K562 (cell line): Measurements from ENCODE around the gene MTO1. TPM values are rescaled to one million over a fixed set of nuclear protein-coding genes. Genes with fewer than 3 reads are reported as not detected.

Experiments used
- BRD4 ChIP-seq: fragments of 200-600 bp; sonication (generic); IDR thresholded peaks from 2 replicates; pipeline ENCODE4 v1.6.1; 2017; ENCODE audit warnings: inconsistent platforms
- CHD7 ChIP-seq: fragments of 200-600 bp; sonication (generic); IDR thresholded peaks from one replicate; pipeline ENCODE4 v1.6.1; 2012; ENCODE audit warnings: mild to moderate bottlenecking, low read depth, low read length, inconsistent platforms
- HNRNPL ChIP-seq: fragments of 200-400 bp; formaldehyde crosslinking; IDR thresholded peaks from 2 replicates; pipeline ENCODE4 v1.6.1; 2017; ENCODE audit warnings: low read depth, mild to moderate bottlenecking, low read length
- KDM1A ChIP-seq, 2 experiments: fragments of 450-650 bp; IDR thresholded peaks; 2 replicates each; pipeline ENCODE4 v1.6.1; 2016; ENCODE audit warnings: mild to moderate bottlenecking in 2 of 2
- KLF10 ChIP-seq: fragments of 250-450 bp; sonication (Bioruptor Pico); IDR thresholded peaks from 2 replicates; pipeline ENCODE4 v1.6.1; 2021; ENCODE audit warnings: matching md5 sums
- PRPF4 ChIP-seq: fragments of 200-400 bp; formaldehyde crosslinking; IDR thresholded peaks from one replicate; pipeline ENCODE4 v1.6.1; 2017; ENCODE audit warnings: low read length, low read depth, mild to moderate bottlenecking; ENCODE audit not compliant: insufficient read depth, poor library complexity, severe bottlenecking
- RBM39 ChIP-seq: fragments of 200-400 bp; formaldehyde crosslinking; optimal IDR thresholded peaks from 2 replicates; pipeline ENCODE3; 2018; ENCODE audit warnings: low read depth, low read length
- SMAD1 ChIP-seq: fragments of 150-350 bp; IDR thresholded peaks from 2 replicates; pipeline ENCODE4 v1.6.1; 2014; ENCODE audit warnings: low read length, low read depth; ENCODE audit not compliant: partially characterized antibody
- SMARCE1 ChIP-seq: fragments of 450-650 bp; IDR thresholded peaks from 2 replicates; pipeline ENCODE4 v1.7.1; 2016; ENCODE audit warnings: mild to moderate bottlenecking
- SRF ChIP-seq, 2 experiments: fragments of 250-450, 450-650 bp in 1 of 2; sonication (Bioruptor Pico) in 1 of 2; sonication (generic) in 1 of 2; formaldehyde crosslinking; IDR thresholded peaks; 2 replicates each; pipeline versions ENCODE4 v1.5.0 to v1.5.1; 2020 to 2022; ENCODE audit warnings: mild to moderate bottlenecking in 1 of 2, missing genetic modification reagents in 1 of 2
- XRCC4 ChIP-seq: IDR thresholded peaks from one replicate; pipeline ENCODE4 v1.6.1; 2011; ENCODE audit not compliant: insufficient read depth, insufficient read length; ENCODE audit errors: extremely low read depth
- ZNF354B ChIP-seq: fragments of 250-450 bp; sonication (Bioruptor Pico); IDR thresholded peaks from 2 replicates; pipeline ENCODE4 v1.4.0; 2020
- ZNF445 ChIP-seq: fragments of 250-450 bp; sonication (Bioruptor Pico); IDR thresholded peaks from 2 replicates; pipeline ENCODE4 v1.4.0; 2020; ENCODE audit warnings: low read depth, mild to moderate bottlenecking, moderate library complexity
- polyA plus RNA-seq, 8 experiments: library from polyadenylated mRNA; depleted of rRNA in 4 of 8; stranded (reverse) in 5 of 8; unstranded in 3 of 8; fragments of >200 nt; fragmentation: Nextera tagmentation in 2 of 8; fragmentation: Illumina TruSeq in 1 of 8; extraction: Ambion mirVana in 2 of 8; extraction: Trizol in 1 of 8; gene quantifications; 2 replicates each; pipeline versions ENCODE4 v1.2.1 to v1.2.3, GENCODE V29; 2011 to 2014; ENCODE audit warnings: inconsistent platforms in 1 of 8, missing spikeins in 1 of 8
- total RNA-seq, 7 experiments: library from RNA; depleted of rRNA in 6 of 7; stranded (reverse); fragments of >200 nt in 6 of 7; fragmentation: Illumina TruSeq in 2 of 7; extraction: Trizol in 2 of 7; gene quantifications; 2 replicates each; pipeline versions ENCODE4 v1.2.1 to v1.2.3, GENCODE V29; 2011 to 2021; ENCODE audit warnings: low replicate concordance in 1 of 7
- TF ChIP-seq, protein P1 (sequence below): fragments of 250-450 bp; sonication (Bioruptor Pico); IDR thresholded peaks from 2 replicates; pipeline ENCODE4 v1.5.0; 2022; ENCODE audit warnings: mild to moderate bottlenecking

The MTO1 gene
- total and polyA plus RNA-seq, 9 of the 15 experiments (the other 6 are each of a cell fraction or from before 2014, with no cell fraction given), result 33.4 to 62.3 (median 50.6) TPM

- peak; percentile 2 for TF ChIP-seq CHD7
- 0 out of 2 replicates have a peak, but pooled peaks have one; percentile 21 for TF ChIP-seq SMARCE1
- TF ChIP-seq SRF (CRISPR knock-in tag; IDR thresholded peaks at IDR 0.05), result peak in 1 of 2 experiments; percentile 68; a peak in 2 of 4 replicates
- TF ChIP-seq, protein P1, sequence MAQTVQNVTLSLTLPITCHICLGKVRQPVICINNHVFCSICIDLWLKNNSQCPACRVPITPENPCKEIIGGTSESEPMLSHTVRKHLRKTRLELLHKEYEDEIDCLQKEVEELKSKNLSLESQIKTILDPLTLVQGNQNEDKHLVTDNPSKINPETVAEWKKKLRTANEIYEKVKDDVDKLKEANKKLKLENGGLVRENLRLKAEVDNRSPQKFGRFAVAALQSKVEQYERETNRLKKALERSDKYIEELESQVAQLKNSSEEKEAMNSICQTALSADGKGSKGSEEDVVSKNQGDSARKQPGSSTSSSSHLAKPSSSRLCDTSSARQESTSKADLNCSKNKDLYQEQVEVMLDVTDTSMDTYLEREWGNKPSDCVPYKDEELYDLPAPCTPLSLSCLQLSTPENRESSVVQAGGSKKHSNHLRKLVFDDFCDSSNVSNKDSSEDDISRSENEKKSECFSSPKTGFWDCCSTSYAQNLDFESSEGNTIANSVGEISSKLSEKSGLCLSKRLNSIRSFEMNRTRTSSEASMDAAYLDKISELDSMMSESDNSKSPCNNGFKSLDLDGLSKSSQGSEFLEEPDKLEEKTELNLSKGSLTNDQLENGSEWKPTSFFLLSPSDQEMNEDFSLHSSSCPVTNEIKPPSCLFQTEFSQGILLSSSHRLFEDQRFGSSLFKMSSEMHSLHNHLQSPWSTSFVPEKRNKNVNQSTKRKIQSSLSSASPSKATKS (CRISPR knock-in tag), result 0 out of 2 replicates have a peak, but pooled peaks have one; percentile 4
- TF ChIP-seq BRD4, result no peak
- TF ChIP-seq RBM39, result peak; percentile 65
- peak; percentile 97 for TF ChIP-seq HNRNPL
- TF ChIP-seq PRPF4, result peak; percentile 100
- TF ChIP-seq KLF10, result 0 out of 2 replicates have a peak, but pooled peaks have one; percentile 14
- no peak for TF ChIP-seq ZNF445 (CRISPR knock-in tag)
- peak; percentile 69 for TF ChIP-seq SMAD1
- TF ChIP-seq XRCC4, result no peak
- TF ChIP-seq ZNF354B (CRISPR knock-in tag), result no peak
- no peak for TF ChIP-seq KDM1A (IDR thresholded peaks at IDR 0.05)
These were observed 58.6 kb downstream of the MTO1 start (continued) for GRCh38 chr6:73519926-73520687.
